ENCODE measurements around the gene CALML4.

The CALML4 gene

GRCh38 chr15:68158046-68158628, 47.0 kb downstream of the CALML4 start:
- Histone ChIP-seq H3K27ac (no peak overlapping the region), H3K4me3 (no peak overlapping the region)

- Histone ChIP-seq H3K4me3 (no peak overlapping the region), H3K27ac (no peak overlapping the region)
Observed at GRCh38 chr15:68157074-68157473, 48.1 kb downstream of the CALML4 start.

- no peak overlapping the region for H3K27ac ChIP-seq
- H3K4me3 ChIP-seq, result no peak overlapping the region
Observed at GRCh38 chr15:68154923-68155559, 50.1 kb downstream of the CALML4 start.

DNA sequence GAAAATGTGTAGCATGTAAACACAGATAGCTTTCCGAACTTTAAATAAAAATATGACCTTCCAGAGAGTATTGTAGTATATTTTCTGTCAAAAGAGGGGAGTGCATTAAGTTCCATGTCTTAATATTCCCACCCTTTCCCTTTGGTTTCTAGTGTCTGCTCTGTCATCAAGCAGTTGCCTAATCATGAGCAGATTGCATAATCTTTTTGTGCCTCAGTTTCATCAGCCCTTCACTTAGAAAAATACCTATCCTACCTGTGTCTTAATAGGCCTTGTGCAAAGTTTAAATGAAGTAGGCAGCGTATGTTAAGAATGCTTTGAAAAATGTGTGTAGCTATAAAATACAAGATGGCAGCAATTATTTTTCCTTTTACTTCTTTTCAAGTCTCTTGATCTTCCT, 52.8 kb downstream of the CALML4 start:
- H3K27ac ChIP-seq, result no peak overlapping the region
- no peak overlapping the region for H3K4me3 ChIP-seq

DNA sequence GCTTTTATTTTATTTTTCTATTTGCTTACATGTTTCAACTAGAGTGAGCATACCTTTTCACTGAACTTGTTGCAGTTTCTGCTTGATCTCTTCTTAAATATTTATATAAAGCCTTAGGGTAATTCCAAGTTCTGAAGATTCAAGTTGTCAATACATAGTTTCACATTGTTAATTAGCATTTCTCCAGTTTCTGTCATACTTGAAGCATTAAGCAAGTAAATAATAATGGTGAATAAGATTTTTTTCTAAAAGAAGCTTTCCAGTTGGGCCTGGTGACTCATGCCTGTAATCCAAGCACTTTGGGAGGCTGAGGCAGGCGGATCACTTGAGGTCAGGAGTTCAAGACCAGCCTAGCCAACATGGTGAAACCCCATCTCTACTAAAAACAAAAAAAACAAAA, 53.9 kb downstream of the CALML4 start:
- no peak overlapping the region for H3K27ac ChIP-seq

GRCh38 chr15:68150187-68150586, 54.9 kb downstream of the CALML4 start:
- H3K27ac ChIP-seq, result no peak overlapping the region

More for the DNA sequence above, 53.9 kb downstream of the CALML4 start:
- H3K4me3 ChIP-seq, result no peak overlapping the region

DNA sequence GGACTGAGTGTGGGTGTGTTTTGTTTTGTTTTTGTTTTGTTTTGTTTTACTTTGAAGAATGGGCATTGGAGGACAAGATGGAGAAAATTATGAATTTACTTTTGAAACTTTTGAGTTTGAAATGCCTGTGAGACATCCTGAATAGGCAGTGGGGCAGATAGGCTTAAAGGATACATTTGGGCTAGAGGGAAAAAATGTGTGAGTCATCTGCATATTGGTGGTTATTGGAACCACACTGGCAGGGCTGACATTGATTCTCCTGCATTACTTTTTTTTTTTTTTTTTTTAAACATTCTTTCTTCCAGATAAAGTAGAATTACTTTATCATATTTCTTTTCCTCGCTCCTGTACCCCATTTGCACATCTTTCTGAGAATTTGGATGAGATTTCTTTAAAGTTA, 56.1 kb downstream of the CALML4 start:
- Histone ChIP-seq H3K4me3 (no peak overlapping the region), H3K27ac (no peak overlapping the region)

More at GRCh38 chr15:68150187-68150586, 54.9 kb downstream of the CALML4 start:
- no peak overlapping the region for H3K4me3 ChIP-seq

DNA sequence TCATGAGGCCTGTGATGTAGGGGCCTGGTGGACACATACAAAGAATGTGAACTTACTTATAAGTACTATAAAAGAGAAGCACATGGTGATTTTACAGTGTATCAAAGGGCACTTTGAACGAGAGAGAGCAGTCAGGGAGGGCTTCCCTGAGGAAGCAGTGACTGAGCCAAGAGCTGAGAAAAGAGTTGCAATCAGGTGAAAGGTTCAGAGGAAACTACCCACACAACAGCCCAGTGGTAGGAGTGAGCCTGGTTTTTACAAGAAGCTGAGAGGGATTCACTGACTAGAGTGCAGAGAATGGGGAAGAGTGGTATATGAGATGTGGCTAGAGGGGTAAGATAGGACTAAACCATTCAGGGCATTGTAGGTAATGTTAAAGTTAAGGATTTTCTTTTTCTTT, 57.1 kb downstream of the CALML4 start:
- no peak overlapping the region for H3K4me3 ChIP-seq
- no peak overlapping the region for H3K27ac ChIP-seq

- Histone ChIP-seq H3K27ac (no peak overlapping the region), H3K4me3 (no peak overlapping the region)
Observed at GRCh38 chr15:68145706-68146105, 59.4 kb downstream of the CALML4 start.

GRCh38 chr15:68143785-68144184, 61.3 kb downstream of the CALML4 start:
- no peak overlapping the region for H3K4me3 ChIP-seq
- no peak overlapping the region for H3K27ac ChIP-seq

DNA sequence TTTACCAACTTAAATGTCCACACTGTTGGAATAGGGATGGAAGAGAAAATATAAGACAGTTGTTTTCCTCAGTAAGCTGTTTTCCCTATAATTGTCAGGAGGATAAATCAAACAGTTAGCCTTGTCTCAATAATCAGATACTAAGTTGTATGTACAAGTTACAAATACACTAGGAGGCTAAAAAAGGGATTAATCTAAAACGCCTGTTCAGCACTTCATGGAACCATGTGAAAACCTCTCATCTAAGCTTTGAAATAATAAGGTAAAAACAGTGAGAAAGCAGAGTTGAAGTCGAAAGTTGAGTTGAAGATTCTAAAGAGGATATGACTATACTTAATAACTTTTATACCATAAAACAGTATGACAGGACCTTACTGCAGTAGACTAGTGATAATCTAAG, 62.0 kb downstream of the CALML4 start:
- no peak overlapping the region for H3K27ac ChIP-seq
- H3K4me3 ChIP-seq, result no peak overlapping the region
